ENCODE measurements around the gene SCG3.

- TF ChIP-seq EZH2 (IDR thresholded peaks at IDR 0.05; ENCODE audit: low read depth) (no peak), CTCF (conservative IDR thresholded peaks at IDR 0.05) (no peak)
Observed at GRCh38 chr15:51677452-51677851, 3.9 kb upstream of the SCG3 start.

Measured in PC-9 (cell line).